Measurements from ENCODE around the gene TNS2. TPM values are rescaled to one million over a fixed set of nuclear protein-coding genes. Genes with fewer than 3 reads are reported as not detected.

TNS2 gene
- total and polyA plus RNA-seq, 9 of the 15 experiments (the other 6 are each of a cell fraction or from before 2014, with no cell fraction given): 0.28 to 3.1 (median 1.2) TPM; not detected in 1

DNA sequence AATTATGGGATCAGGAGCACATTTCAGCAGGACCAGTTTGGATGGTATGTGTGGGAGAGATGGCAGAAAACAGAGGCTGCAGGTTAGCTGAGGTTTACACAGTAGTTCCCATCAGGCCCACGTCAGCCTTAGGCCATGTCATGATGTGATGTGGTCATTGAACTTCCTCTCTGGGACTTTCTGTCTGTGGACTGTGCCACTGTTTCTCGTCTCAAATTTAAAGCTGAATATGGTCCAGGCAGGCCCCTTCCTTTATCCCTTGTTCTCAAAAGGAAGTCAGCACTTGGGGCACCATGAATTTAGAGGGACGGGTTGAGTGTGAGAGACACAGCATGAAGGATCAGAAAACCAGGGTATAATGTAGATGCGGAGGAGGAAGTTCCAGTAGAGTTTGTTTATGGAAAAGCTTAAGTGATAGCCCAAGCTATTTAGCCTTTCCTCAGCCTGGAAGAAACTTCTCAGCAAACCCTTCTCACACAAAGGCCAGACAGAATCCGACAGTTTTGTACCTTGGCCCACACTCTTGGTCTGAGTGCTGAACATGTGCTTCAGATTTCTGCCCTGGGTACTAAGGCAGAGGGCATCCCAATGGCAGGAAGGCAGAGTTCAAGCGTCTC lies 44.0 kb downstream of the TNS2 start:
- Histone ChIP-seq H4K20me1 (replicated peaks; ENCODE audit: control insufficient read depth, insufficient read depth, low read length) (no peaks in the 10 kb centered on the region), H2AFZ (ENCODE audit: low read depth, low read length) (peak overlapping the region; percentile 94), H3K36me3 (ENCODE audit: control insufficient read depth, insufficient read depth, low read length) (no peaks in the 10 kb centered on the region), H3K27me3 (ENCODE audit: control insufficient read depth in 2 of 2, insufficient read depth in 2 of 2, low read length in 2 of 2) (no peaks in the 10 kb centered on the region), H3K27ac (ENCODE audit: extremely low read depth, low read depth, low read length) (peak overlapping the region; percentile 43; the same call in 1 of the 3 replicates), H3K4me3 (no peak overlapping the region), H3K4me2 (ENCODE audit: insufficient read depth, low read length) (no peak overlapping the region), H3K9me1 (ENCODE audit: control insufficient read depth, insufficient read depth, low read length) (peaks cover 2% of the 10 kb centered on the region), H3K79me2 (ENCODE audit: control insufficient read depth, insufficient read depth, low read length) (no peaks in the 10 kb centered on the region), H3K4me1 (replicated peaks in 1 of 2; ENCODE audit: control insufficient read depth in 2 of 2, insufficient read depth in 2 of 2, low read length in 2 of 2) (peaks cover 26 to 28% of the 10 kb centered on the region in 2 experiments), H3K9ac (ENCODE audit: insufficient read depth in 1 of 2, low read depth in 2 of 2, low read length in 2 of 2) (peak overlapping the region in 1 of 2 experiments; percentile 65; a peak in 1 of 4 replicates), H3K9me3 (replicated peaks; ENCODE audit: control insufficient read depth, insufficient read depth, low read depth, low read length) (no peaks in the 10 kb centered on the region)
- CTCF ChIA-PET (ENCODE audit: low intra/inter-chr PET ratio): no interaction called here
- ATAC-seq (peak; percentile 14; the same call in 1 of the 3 replicates), DNase-seq (ENCODE audit: extremely low read depth in 1 of 4, low spot score in 3 of 4) (peak in 1 of 4 experiments; percentile 9), FAIRE-seq (no peak)
- no TSS peak for BruUV-seq (replicated peaks)
- in situ Hi-C loops (cut with MboI): no loop called here
- 30% methylated on average over 6 of the region's 6 CpGs for WGBS (ENCODE audit: insufficient coverage, low coverage, missing lambda C conversion rate)
- intact Hi-C loops (cut with micrococcal nuclease): no loop called here
- POLR2A ChIA-PET: interaction anchor here (0.8 to 1.8 kb wide), 3 partner anchors 15 to 39 kb away, joined by 3 to 12 read pairs (median 6); partner anchors contain the start of gene SPRYD3
- TF ChIP-seq ZNF551 (CRISPR knock-in tag; IDR thresholded peaks at IDR 0.05) (no peak), SIN3A (IDR thresholded peaks at IDR 0.05; ENCODE audit: borderline replicate concordance in 2 of 2, control insufficient read depth in 1 of 2, low read depth in 2 of 2, low read length in 2 of 2) (no peak), ATF7 (IDR thresholded peaks at IDR 0.05) (peak; percentile 38; the same call in 1 of the 2 replicates), MCM7 (IDR thresholded peaks at IDR 0.05) (no peak), GABPA (tag; conservative IDR thresholded peaks at IDR 0.05; ENCODE audit: low read depth) (0 out of 2 replicates have a peak, but pooled peaks have one; percentile 22), SPI1 (IDR thresholded peaks at IDR 0.05; ENCODE audit: borderline replicate concordance, low read depth, low read length) (peak; percentile 83), CREM (IDR thresholded peaks at IDR 0.05; ENCODE audit: low read depth) (peak; percentile 59; the same call in 1 of the 2 replicates), ZFP36 (IDR thresholded peaks at IDR 0.05; ENCODE audit: low read depth, low read length, partially characterized antibody) (no peak)
- TF ChIP-seq, protein P1, sequence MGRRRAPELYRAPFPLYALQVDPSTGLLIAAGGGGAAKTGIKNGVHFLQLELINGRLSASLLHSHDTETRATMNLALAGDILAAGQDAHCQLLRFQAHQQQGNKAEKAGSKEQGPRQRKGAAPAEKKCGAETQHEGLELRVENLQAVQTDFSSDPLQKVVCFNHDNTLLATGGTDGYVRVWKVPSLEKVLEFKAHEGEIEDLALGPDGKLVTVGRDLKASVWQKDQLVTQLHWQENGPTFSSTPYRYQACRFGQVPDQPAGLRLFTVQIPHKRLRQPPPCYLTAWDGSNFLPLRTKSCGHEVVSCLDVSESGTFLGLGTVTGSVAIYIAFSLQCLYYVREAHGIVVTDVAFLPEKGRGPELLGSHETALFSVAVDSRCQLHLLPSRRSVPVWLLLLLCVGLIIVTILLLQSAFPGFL (CRISPR knock-in tag; IDR thresholded peaks at IDR 0.05): no peak
- TF ChIP-seq, protein P2, sequence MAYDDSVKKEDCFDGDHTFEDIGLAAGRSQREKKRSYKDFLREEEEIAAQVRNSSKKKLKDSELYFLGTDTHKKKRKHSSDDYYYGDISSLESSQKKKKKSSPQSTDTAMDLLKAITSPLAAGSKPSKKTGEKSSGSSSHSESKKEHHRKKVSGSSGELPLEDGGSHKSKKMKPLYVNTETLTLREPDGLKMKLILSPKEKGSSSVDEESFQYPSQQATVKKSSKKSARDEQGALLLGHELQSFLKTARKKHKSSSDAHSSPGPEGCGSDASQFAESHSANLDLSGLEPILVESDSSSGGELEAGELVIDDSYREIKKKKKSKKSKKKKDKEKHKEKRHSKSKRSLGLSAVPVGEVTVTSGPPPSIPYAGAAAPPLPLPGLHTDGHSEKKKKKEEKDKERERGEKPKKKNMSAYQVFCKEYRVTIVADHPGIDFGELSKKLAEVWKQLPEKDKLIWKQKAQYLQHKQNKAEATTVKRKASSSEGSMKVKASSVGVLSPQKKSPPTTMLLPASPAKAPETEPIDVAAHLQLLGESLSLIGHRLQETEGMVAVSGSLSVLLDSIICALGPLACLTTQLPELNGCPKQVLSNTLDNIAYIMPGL (CRISPR knock-in tag; IDR thresholded peaks at IDR 0.05): no peak
- TF ChIP-seq, protein P3, sequence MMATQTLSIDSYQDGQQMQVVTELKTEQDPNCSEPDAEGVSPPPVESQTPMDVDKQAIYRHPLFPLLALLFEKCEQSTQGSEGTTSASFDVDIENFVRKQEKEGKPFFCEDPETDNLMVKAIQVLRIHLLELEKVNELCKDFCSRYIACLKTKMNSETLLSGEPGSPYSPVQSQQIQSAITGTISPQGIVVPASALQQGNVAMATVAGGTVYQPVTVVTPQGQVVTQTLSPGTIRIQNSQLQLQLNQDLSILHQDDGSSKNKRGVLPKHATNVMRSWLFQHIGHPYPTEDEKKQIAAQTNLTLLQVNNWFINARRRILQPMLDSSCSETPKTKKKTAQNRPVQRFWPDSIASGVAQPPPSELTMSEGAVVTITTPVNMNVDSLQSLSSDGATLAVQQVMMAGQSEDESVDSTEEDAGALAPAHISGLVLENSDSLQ (IDR thresholded peaks at IDR 0.05): 0 out of 2 replicates have a peak, but pooled peaks have one; percentile 28
- TF ChIP-seq, protein P4, sequence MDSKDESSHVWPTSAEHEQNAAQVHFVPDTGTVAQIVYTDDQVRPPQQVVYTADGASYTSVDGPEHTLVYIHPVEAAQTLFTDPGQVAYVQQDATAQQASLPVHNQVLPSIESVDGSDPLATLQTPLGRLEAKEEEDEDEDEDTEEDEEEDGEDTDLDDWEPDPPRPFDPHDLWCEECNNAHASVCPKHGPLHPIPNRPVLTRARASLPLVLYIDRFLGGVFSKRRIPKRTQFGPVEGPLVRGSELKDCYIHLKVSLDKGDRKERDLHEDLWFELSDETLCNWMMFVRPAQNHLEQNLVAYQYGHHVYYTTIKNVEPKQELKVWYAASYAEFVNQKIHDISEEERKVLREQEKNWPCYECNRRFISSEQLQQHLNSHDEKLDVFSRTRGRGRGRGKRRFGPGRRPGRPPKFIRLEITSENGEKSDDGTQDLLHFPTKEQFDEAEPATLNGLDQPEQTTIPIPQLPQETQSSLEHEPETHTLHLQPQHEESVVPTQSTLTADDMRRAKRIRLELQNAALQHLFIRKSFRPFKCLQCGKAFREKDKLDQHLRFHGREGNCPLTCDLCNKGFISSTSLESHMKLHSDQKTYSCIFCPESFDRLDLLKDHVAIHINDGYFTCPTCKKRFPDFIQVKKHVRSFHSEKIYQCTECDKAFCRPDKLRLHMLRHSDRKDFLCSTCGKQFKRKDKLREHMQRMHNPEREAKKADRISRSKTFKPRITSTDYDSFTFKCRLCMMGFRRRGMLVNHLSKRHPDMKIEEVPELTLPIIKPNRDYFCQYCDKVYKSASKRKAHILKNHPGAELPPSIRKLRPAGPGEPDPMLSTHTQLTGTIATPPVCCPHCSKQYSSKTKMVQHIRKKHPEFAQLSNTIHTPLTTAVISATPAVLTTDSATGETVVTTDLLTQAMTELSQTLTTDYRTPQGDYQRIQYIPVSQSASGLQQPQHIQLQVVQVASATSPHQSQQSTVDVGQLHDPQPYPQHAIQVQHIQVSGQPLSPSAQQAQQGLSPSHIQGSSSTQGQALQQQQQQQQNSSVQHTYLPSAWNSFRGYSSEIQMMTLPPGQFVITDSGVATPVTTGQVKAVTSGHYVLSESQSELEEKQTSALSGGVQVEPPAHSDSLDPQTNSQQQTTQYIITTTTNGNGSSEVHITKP (IDR thresholded peaks at IDR 0.05; ENCODE audit: partially characterized antibody): peak; percentile 71
